Measurements from ENCODE around the gene TCF3.
"Not testable (repeated sequence)": the region's sequence is repeated elsewhere in the genome, so short reads cannot be mapped to it uniquely, and the experiment has no call there.

TCF3 gene

DNA sequence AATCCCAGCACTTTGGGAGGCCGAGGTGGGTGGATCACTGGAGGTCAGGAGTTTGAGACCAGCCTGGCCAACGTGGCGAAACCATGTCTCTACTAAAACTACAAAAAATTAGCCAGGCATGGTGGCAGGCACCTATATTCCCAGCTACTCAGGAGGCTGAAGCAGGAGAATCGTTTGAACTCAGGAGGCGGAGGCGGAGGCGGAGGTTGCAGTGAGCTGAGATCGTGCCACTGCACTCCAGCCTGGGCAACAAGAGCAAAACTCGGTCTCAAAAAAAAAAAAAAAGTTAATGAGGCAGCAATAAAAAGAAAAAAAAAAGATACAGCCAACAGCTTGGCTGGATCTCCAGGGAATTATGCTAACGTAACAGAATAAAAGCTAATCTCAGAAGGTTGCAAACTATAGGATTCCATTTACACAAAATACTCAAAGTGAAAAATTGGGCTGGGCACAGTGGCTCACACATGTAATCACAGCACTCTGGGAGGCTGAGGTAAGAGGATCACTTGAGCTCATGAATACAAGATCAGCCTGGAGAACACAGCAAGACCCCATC lies 11.4 kb downstream of the TCF3 start:
- not testable (repeated sequence) for H3K4me1 ChIP-seq (ENCODE audit: insufficient read depth, low read length)
- H3K36me3 ChIP-seq (ENCODE audit: insufficient read depth, low read length), result peaks cover 90% of the 10 kb centered on the region

DNA sequence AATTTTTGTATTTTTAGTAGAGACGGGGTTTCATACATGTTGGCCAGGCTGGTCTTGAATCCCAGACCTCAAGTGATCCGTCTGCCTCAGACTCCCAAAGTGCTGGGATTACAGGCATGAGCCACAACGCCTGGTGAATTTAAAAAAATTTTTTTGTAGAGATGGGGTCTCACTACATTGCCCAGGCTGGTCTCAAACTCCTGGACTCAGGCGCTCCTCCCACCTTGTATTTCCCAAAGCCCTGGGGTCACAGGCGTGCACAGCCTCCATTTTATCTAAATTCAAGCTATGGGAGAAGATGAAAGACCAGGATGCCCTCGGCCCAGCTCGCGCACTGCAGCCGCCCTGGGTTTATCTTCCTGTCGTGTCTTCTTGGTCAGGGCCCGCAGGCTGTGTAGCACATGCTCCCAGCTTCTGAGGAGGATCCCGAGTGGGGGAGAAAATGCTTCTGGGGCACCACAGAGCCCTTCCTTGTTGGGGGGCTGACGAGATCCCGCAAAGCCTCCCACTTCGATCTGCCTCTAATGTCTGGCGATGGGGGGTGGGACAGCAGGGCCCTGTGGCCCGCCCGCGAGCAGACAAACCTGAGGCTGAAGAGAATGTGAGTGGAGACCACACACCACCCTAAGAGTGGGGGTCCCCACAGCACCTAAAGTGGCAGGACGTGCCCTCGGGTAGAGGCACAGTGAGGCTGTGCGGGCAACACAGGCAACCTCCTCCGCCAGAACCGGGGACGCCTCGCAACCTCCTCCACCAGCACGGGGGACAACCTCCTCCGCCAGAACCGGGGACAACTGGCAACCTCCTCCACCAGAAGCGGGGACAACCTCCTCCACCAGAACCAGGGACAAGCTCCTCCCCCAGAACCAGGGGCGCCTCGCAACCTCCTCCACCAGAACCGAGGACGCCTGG lies 15.8 kb downstream of the TCF3 start:
- Histone ChIP-seq H3K9me3 (ENCODE audit: low read length) (peaks cover 3% of the 10 kb centered on the region), H3K4me3 (ENCODE audit: low read length) (no peak overlapping the region), H3K27me3 (ENCODE audit: insufficient read depth, low read length) (no peaks in the 10 kb centered on the region), H3K4me1 (ENCODE audit: insufficient read depth, low read length) (no peaks in the 10 kb centered on the region), H2AFZ (ENCODE audit: low read depth, low read length) (no peak overlapping the region), H3K36me3 (ENCODE audit: insufficient read depth, low read length) (peaks cover 85% of the 10 kb centered on the region)

More for the DNA sequence above, 11.4 kb downstream of the TCF3 start:
- not testable (repeated sequence) for H2AFZ ChIP-seq (ENCODE audit: low read depth, low read length); H3K4me3 ChIP-seq (ENCODE audit: low read length); H3K9me3 ChIP-seq (ENCODE audit: low read length); H3K27me3 ChIP-seq (ENCODE audit: insufficient read depth, low read length)

DNA sequence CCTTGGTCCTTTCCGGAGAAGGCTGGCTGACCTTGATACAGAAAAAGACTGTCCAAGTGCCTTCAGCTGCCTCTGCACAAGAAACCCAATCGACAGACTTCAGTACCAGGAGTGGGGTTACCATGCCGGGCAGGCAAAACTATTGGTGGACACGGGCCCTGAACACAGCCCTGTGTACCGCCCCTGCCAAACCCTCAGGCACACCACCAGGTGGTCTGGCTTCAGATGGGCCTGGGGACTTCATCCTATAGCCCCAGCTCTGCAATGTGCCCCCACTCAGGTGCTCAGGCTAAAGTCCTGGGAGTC lies 17.5 kb downstream of the TCF3 start:
- H2AFZ ChIP-seq (ENCODE audit: low read depth, low read length), result no peak overlapping the region
- H3K4me3 ChIP-seq (ENCODE audit: low read length), result no peak overlapping the region
- peaks cover 90% of the 10 kb centered on the region for H3K36me3 ChIP-seq (ENCODE audit: insufficient read depth, low read length)
- H3K9me3 ChIP-seq (ENCODE audit: low read length), result peaks cover 3% of the 10 kb centered on the region
- no peaks in the 10 kb centered on the region for H3K4me1 ChIP-seq (ENCODE audit: insufficient read depth, low read length)
- H3K27me3 ChIP-seq (ENCODE audit: insufficient read depth, low read length), result no peaks in the 10 kb centered on the region

DNA sequence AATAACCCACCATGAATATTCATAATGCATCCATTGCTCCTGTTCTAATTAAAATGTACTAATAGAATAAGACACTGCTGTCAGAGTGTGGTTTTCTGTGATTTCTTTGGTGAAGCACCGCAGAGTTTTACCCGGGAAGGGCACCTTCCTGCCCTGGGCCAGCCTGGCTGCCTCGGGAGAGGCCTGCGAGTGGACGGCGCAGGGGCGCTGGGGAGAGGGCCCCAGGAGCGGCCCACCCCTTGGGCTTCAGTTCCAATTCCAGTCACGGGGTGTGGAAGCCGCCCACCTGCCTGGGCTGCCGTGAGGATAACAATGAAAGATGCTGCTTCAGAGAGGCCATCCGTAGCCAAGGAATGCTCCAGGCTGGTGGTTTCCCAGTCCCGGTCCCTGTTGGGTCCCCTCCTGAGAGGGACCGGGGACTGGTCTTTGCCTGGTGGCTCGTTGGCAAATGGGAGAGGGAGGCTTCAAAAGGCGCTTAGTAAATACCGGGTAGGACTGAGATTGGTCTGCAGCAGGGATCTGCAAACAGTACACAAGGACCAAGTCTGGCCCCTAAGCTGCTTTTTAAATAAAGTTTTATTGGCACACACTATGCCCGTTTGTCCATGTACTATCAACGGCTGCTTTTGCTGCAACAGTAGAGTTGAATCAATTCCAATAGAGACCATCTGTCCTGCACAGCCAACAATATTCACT lies 18.0 kb downstream of the TCF3 start:
- Histone ChIP-seq H3K27me3 (ENCODE audit: insufficient read depth, low read length) (no peaks in the 10 kb centered on the region), H3K9me3 (ENCODE audit: low read length) (peaks cover 3% of the 10 kb centered on the region), H3K4me3 (ENCODE audit: low read length) (no peak overlapping the region), H3K4me1 (ENCODE audit: insufficient read depth, low read length) (no peaks in the 10 kb centered on the region), H2AFZ (ENCODE audit: low read depth, low read length) (no peak overlapping the region), H3K36me3 (ENCODE audit: insufficient read depth, low read length) (peaks cover 90% of the 10 kb centered on the region)

DNA sequence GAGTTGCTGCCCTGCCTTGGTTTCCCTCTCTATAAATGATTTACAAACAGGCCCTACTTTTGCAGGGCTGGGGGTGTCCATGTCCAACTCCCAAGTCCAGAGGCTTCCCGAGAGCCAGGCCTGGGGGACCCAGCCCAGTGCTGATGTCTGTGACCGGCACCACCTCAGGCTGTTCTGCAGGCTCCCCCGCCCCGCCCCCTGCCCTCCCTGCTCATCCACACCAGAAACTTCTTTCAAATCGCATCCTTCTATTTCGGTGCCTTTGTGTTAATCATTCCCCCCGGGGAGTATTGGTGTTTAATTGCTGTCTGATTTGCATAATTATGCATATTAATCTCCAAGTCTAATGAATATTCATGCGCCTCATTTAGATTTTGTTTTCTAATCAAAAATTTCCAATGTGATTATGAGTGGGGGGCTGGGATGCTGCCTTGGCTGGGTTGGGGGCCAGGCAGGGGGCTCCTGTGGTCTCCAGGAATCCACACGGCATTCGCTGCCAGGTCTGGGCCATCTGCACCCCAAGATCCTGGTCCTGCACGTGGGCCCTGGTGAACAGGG lies 19.1 kb downstream of the TCF3 start:
- Histone ChIP-seq H3K36me3 (ENCODE audit: insufficient read depth, low read length) (peaks cover 81% of the 10 kb centered on the region), H3K4me1 (ENCODE audit: insufficient read depth, low read length) (no peaks in the 10 kb centered on the region), H3K4me3 (ENCODE audit: low read length) (no peak overlapping the region), H3K9me3 (ENCODE audit: low read length) (peaks cover under 1% of the 10 kb centered on the region), H3K27me3 (ENCODE audit: insufficient read depth, low read length) (no peaks in the 10 kb centered on the region), H2AFZ (ENCODE audit: low read depth, low read length) (no peak overlapping the region)

DNA sequence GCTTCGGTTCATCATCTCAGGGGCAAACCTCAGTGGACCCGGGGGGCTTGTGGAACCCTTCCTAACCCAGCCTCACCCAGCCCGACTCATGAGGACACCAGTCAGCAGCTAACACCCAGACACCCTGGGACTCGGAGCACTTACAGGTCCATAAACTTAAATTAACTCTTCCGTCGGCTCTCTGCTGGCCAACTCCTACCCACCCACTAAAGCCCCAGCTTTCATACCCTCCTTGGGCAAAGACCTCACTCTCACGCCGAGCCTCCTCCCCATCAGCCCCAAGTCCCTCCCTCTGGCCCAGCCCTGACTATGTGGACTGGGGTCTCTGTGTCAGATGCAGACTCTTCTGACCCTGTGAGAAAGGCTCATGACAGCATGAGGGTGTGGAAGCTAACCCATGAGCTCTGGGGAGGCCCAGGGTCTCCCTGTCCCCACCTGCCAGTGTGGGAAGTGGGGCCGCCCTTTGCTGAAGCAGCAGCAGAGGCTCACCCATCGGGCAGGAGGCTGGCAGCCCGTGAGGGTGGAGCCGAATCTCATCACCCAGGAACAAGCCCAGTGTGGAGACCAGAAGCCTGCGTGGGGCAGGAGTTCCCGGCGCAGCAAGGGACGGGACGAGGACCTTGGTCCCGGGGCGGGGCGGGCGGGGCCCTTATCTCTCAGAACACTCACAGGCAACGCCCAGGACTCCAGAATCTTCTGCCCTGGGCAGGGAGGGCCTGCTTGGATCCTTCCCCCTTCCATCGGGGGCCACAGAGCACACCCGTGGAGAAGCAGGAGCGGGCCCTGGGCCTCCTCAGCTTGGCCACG lies 19.8 kb downstream of the TCF3 start:
- H3K4me1 ChIP-seq (ENCODE audit: insufficient read depth, low read length), result no peaks in the 10 kb centered on the region
- H2AFZ ChIP-seq (ENCODE audit: low read depth, low read length), result no peak overlapping the region
- no peaks in the 10 kb centered on the region for H3K27me3 ChIP-seq (ENCODE audit: insufficient read depth, low read length)
- no peak overlapping the region for H3K4me3 ChIP-seq (ENCODE audit: low read length)
- peaks cover 75% of the 10 kb centered on the region for H3K36me3 ChIP-seq (ENCODE audit: insufficient read depth, low read length)
- no peaks in the 10 kb centered on the region for H3K9me3 ChIP-seq (ENCODE audit: low read length)

DNA sequence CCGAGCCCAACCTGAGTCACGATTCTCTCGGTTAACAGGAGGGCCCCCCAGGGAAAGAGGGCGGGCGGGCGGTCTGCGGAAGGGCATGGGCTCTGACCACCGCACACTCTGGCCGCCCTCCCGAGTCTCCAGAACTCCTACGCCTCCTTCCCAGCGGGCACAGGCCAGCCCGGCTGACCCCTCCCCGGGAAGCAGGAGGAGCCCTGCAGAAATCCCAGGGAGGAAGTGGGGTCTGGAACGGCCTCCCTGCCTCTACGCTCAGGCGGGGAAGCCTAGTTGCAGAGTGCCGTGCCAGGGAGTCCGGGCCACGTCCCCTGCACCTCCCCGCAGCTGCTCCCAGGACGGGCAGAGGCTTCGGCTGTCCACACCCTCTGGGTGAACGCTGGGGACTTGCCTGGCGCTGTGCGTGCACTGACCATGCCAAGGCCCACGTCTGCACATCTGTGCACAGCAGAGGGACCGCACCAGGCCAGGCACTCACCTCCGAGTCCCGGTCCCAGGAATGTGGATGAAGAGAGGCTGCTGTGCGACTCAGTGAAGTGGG lies 20.8 kb downstream of the TCF3 start:
- no peaks in the 10 kb centered on the region for H3K27me3 ChIP-seq (ENCODE audit: insufficient read depth, low read length)
- H3K9me3 ChIP-seq (ENCODE audit: low read length), result no peaks in the 10 kb centered on the region
- peaks cover 74% of the 10 kb centered on the region for H3K36me3 ChIP-seq (ENCODE audit: insufficient read depth, low read length)
- no peak overlapping the region for H2AFZ ChIP-seq (ENCODE audit: low read depth, low read length)
- no peaks in the 10 kb centered on the region for H3K4me1 ChIP-seq (ENCODE audit: insufficient read depth, low read length)
- H3K4me3 ChIP-seq (ENCODE audit: low read length), result no peak overlapping the region

DNA sequence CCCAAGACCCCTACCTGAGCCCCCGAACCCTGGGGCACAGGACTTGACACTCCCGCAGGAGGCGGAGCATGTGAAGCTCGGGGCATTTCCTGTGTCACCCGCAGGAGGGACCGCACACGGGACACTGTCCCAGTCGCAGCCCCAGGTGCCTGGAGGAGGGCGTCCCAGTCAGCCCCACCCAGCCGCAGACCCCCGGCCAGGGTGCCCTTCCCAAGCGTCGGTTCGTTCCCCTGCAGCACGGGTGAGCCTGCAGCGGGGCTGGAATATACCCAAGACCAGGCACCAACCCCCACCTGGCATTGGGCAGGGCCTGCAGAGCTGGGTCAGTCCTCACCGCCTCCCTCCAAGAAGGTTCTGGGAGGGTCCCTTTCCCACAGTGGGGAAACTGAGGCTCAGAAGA lies 21.6 kb downstream of the TCF3 start:
- no peaks in the 10 kb centered on the region for H3K4me1 ChIP-seq (ENCODE audit: insufficient read depth, low read length)

DNA sequence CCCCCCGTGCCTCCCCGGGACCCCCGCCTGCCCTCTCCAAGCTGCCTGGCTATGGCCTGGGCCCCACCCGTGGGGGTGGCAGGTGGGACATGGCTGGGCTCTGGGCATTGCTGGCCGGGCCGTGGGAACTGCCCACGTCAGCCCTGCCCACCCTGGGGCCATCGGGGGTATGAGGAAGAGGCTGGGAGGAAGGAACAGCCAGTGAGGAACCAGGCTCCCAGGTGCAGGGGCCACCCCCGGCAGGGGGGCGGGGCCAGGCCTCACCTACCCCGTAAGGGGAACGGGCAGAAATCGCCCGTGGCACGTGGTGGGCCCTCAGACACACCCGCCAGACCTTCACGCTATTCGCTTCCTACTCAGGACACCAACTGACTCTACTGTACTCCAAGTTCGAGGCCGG lies 22.4 kb downstream of the TCF3 start:
- Histone ChIP-seq H2AFZ (ENCODE audit: low read depth, low read length) (no peak overlapping the region), H3K4me1 (ENCODE audit: insufficient read depth, low read length) (no peaks in the 10 kb centered on the region), H3K4me3 (ENCODE audit: low read length) (no peak overlapping the region), H3K9me3 (ENCODE audit: low read length) (no peaks in the 10 kb centered on the region), H3K36me3 (ENCODE audit: insufficient read depth, low read length) (peaks cover 74% of the 10 kb centered on the region), H3K27me3 (ENCODE audit: insufficient read depth, low read length) (no peaks in the 10 kb centered on the region)

More for the DNA sequence above, 21.6 kb downstream of the TCF3 start:
- Histone ChIP-seq H2AFZ (ENCODE audit: low read depth, low read length) (no peak overlapping the region), H3K9me3 (ENCODE audit: low read length) (no peaks in the 10 kb centered on the region), H3K27me3 (ENCODE audit: insufficient read depth, low read length) (no peaks in the 10 kb centered on the region), H3K4me3 (ENCODE audit: low read length) (no peak overlapping the region), H3K36me3 (ENCODE audit: insufficient read depth, low read length) (peaks cover 75% of the 10 kb centered on the region)

DNA sequence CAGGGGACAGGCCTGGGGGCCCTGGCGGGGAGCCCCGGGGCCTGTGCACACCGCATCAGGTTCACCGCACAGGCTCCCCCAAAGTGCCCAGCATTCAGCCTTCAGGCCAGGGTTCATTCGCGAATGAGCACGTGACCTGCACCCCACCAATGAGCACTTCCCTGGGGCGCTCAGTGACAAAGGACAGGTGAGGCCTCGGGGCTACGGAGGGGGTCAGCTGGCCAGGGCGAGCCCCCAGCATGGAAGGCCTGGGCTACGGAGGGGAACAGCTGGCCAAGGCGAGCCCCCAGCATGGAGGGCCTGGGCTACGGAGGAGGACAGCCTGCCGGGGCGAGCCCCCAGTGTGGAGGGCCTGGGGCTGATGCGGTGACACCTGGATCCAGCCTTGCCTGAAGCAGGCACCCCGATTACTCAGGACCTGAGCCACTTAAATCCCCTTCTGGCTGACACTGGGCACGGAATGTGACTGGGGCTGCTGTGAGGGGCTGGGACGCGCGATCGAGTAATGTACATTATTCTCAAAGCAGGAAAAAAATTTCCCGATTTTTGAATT lies 23.1 kb downstream of the TCF3 start:
- peaks cover 74% of the 10 kb centered on the region for H3K36me3 ChIP-seq (ENCODE audit: insufficient read depth, low read length)
- H3K27me3 ChIP-seq (ENCODE audit: insufficient read depth, low read length), result no peaks in the 10 kb centered on the region
- H3K4me1 ChIP-seq (ENCODE audit: insufficient read depth, low read length), result no peaks in the 10 kb centered on the region
- no peak overlapping the region for H3K4me3 ChIP-seq (ENCODE audit: low read length)
- H2AFZ ChIP-seq (ENCODE audit: low read depth, low read length), result no peak overlapping the region
- H3K9me3 ChIP-seq (ENCODE audit: low read length), result no peaks in the 10 kb centered on the region

DNA sequence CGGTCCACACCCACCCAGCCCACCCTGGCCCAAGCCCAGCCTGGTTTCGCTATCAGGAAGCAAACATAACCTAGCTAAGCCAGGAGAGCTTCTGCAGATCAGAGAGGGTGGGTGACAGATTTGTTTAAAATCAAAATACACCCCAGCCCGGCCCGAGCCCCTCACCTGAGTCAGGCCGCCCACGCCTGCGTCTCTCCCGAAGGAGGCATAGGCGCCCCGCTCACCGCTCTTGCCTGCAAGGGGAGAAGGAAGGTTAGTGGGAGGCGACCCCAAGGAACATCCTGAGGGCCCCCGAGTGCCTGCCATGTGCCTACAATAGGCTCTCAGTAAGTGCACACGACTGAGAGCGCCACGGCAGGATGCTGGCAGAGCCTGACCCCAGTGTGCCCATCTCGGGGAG lies 25.2 kb downstream of the TCF3 start:
- Histone ChIP-seq H3K36me3 (ENCODE audit: insufficient read depth, low read length) (peaks cover 72% of the 10 kb centered on the region), H3K4me3 (ENCODE audit: low read length) (no peak overlapping the region), H2AFZ (ENCODE audit: low read depth, low read length) (no peak overlapping the region), H3K4me1 (ENCODE audit: insufficient read depth, low read length) (no peaks in the 10 kb centered on the region), H3K9me3 (ENCODE audit: low read length) (no peaks in the 10 kb centered on the region), H3K27me3 (ENCODE audit: insufficient read depth, low read length) (no peaks in the 10 kb centered on the region)

DNA sequence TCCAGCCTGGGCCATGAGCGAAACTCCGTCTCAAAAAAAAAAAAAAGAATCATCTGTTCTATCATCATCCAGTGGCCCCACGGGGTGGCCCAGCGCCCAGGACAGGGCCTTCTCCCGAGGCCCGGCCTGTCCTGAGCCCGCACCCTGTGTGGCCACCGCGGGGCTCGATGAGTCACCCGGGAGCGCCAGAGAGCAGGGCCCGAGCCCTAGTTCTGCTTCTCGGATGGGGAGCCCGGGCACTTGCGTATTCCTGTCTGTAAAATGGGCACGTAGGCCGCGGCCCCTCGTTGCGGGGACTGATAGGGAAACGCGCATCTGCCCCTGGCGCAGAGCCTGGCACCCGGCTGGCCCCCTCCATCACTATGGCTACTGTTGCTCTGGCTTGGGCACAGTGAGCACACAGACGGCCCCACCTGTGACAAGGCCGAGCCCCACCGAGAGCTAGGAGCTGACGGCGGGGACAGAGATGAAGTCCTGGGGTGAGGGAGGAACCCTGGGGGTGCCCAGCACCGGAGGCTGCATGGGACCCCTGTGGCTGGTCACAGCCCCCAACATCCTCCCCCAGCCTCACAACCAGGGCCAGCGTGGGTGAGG lies 25.9 kb downstream of the TCF3 start:
- Histone ChIP-seq H3K4me1 (ENCODE audit: insufficient read depth, low read length) (no peaks in the 10 kb centered on the region), H3K9me3 (ENCODE audit: low read length) (no peaks in the 10 kb centered on the region), H3K36me3 (ENCODE audit: insufficient read depth, low read length) (peaks cover 67% of the 10 kb centered on the region), H3K27me3 (ENCODE audit: insufficient read depth, low read length) (no peaks in the 10 kb centered on the region), H2AFZ (ENCODE audit: low read depth, low read length) (no peak overlapping the region), H3K4me3 (ENCODE audit: low read length) (no peak overlapping the region)
